Measurements from ENCODE around the gene BNC1. TPM values are rescaled to one million over a fixed set of nuclear protein-coding genes. Genes with fewer than 3 reads are reported as not detected.
"Not testable (repeated sequence)": the region's sequence is repeated elsewhere in the genome, so short reads cannot be mapped to it uniquely, and the experiment has no call there.

Gene BNC1
- total RNA-seq, 1 donor from 2014 or later = 0.11 TPM

DNA sequence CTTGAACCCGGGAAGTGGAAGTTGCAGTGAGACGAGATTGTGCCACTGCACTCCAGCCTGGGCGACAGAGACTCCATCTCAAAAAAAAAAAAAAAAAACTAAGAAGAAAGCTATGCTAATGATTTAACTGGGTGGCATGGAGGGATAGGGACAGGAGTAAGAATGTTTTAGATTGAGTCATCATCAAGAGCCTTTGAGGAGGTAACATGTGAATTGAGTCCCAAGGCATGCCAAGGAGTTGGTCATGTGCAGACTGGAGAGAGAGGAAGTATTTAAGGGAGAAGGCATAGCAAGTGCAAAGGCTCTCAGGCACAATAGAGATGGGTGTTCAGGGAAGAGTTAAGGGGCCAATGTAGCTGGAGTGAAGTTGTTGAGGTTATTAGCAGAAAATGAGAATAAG, 9.1 kb downstream of the BNC1 start:
- H3K4me1 ChIP-seq = no peaks in the 10 kb centered on the region
- H3K27me3 ChIP-seq (ENCODE audit: low read depth) = peaks cover 80% of the 10 kb centered on the region
- H3K27ac ChIP-seq (replicated peaks) = no peak overlapping the region
- H3K36me3 ChIP-seq = no peaks in the 10 kb centered on the region
- TF ChIP-seq, protein P1, sequence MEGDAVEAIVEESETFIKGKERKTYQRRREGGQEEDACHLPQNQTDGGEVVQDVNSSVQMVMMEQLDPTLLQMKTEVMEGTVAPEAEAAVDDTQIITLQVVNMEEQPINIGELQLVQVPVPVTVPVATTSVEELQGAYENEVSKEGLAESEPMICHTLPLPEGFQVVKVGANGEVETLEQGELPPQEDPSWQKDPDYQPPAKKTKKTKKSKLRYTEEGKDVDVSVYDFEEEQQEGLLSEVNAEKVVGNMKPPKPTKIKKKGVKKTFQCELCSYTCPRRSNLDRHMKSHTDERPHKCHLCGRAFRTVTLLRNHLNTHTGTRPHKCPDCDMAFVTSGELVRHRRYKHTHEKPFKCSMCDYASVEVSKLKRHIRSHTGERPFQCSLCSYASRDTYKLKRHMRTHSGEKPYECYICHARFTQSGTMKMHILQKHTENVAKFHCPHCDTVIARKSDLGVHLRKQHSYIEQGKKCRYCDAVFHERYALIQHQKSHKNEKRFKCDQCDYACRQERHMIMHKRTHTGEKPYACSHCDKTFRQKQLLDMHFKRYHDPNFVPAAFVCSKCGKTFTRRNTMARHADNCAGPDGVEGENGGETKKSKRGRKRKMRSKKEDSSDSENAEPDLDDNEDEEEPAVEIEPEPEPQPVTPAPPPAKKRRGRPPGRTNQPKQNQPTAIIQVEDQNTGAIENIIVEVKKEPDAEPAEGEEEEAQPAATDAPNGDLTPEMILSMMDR (IDR thresholded peaks at IDR 0.05; ENCODE audit: borderline replicate concordance) = no peak
- intact Hi-C loops (cut with micrococcal nuclease) = no loop called here
- H3K4me3 ChIP-seq = no peak overlapping the region
- no peaks in the 10 kb centered on the region for H3K9me3 ChIP-seq (replicated peaks)
- DNase-seq = no peak

DNA sequence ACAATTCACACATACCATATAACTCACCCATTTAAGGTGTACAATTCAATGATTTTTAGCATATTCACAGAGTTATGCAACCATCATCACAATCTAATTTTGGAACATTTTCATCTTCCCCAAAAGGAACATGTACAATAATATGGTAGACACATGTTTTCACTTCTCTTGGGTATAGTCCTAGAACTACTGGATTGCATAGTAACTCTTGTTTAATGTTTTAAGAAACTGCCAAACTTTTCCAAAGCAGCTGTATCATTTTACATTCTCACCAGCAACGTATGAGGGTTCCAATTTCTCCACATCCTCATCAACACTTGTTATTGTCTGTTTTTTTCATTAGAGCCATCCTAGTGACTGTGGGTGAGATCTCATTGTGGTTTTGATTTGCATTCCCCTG, 14.3 kb downstream of the BNC1 start:
- H3K27me3 ChIP-seq (ENCODE audit: low read depth) = peaks cover 37% of the 10 kb centered on the region
- no peaks in the 10 kb centered on the region for H3K4me1 ChIP-seq
- intact Hi-C loops (cut with micrococcal nuclease) = no loop called here
- no peak overlapping the region for H3K4me3 ChIP-seq
- TF ChIP-seq, protein P1 (IDR thresholded peaks at IDR 0.05; ENCODE audit: borderline replicate concordance) = no peak
- no peaks in the 10 kb centered on the region for H3K9me3 ChIP-seq (replicated peaks)
- no peaks in the 10 kb centered on the region for H3K36me3 ChIP-seq
- no peak for DNase-seq
- H3K27ac ChIP-seq (replicated peaks) = no peak overlapping the region

DNA sequence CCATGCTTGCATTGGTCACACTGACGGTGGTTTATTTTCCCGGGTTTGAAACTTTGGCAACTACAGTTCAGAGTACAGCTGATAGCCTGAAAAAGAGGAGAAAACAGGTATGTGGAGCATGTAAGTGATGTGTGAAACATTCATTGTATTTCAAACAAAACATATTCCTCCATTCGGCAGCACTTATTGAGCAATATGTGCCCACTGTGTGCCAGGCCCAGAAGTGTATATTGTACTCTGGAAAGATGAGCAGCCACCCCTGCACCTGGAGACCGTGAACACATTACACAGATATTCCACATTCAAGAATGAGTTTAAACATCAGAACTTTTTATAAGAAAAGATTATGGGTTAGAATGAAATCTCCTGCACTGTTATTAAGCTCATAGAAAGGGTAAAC, 16.3 kb downstream of the BNC1 start:
- Histone ChIP-seq H3K4me1 (no peaks in the 10 kb centered on the region), H3K27ac (replicated peaks) (no peak overlapping the region), H3K4me3 (no peak overlapping the region), H3K27me3 (ENCODE audit: low read depth) (peaks cover 23% of the 10 kb centered on the region), H3K36me3 (no peaks in the 10 kb centered on the region), H3K9me3 (replicated peaks) (no peaks in the 10 kb centered on the region)
- intact Hi-C loops (cut with micrococcal nuclease) = no loop called here
- no peak for DNase-seq
- TF ChIP-seq, protein P1 (IDR thresholded peaks at IDR 0.05; ENCODE audit: borderline replicate concordance) = no peak

DNA sequence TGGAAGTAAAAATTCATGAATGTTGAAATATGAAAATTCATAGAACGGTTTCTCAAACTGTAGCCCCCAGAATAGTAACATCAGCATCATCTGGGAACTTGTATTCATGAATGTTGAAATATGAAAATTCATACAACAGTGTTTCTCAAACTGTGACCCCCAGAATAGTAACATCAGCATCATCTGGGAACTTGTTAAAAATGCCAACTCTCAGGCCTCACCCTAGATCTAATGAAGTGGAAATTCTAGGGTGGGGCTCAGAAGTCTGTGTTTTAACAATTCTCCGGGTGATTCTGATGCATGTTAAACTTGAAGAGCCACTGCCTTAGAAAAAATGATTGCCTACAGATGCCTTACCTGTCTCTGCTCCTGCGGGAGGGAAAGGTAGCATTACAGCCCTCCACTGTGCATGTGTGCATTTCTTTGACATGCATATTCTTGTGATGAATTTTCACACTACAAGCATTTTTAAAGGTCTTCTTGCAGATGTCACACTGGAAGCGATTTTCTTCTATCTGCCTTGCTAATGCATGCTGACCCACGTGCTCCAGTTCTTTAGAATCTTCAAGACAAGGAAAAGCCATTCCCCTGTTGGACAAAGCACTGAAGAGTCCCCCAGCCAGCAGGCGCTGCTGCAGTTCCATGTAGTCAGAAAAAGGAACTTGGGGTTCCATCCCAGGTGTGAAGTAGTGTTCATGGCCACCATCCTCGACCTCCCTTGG, 21.7 kb downstream of the BNC1 start:
- no peaks in the 10 kb centered on the region for H3K36me3 ChIP-seq
- TF ChIP-seq, protein P1 (IDR thresholded peaks at IDR 0.05; ENCODE audit: borderline replicate concordance) = no peak
- H3K4me3 ChIP-seq = no peak overlapping the region
- H3K4me1 ChIP-seq = no peaks in the 10 kb centered on the region
- peaks cover 12% of the 10 kb centered on the region for H3K27me3 ChIP-seq (ENCODE audit: low read depth)
- H3K9me3 ChIP-seq (replicated peaks) = no peaks in the 10 kb centered on the region
- no peak overlapping the region for H3K27ac ChIP-seq (replicated peaks)
- intact Hi-C loops (cut with micrococcal nuclease) = no loop called here
- no peak for DNase-seq

DNA sequence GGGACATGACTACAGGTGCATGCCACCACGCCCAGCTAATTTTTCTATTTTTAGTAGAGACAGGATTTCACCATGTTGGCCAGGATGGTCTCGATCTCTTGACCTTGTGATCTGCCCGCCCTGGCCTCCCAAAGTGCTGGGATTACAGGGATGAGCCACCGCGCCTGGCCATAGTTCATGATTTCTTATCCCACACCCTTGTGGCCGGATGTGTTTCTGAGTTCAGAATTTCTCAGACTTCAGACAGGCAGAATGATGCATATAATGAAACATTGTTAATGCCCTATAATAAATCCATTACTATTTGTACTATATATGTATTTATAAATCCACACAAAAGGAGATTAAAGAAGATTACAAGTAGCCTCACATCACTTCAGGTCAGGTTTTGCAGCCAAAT, 22.3 kb downstream of the BNC1 start:
- DNase-seq; H3K36me3 ChIP-seq; H3K4me3 ChIP-seq; H3K9me3 ChIP-seq (replicated peaks); intact Hi-C loops (cut with micrococcal nuclease); H3K27ac ChIP-seq (replicated peaks); H3K4me1 ChIP-seq: not testable (repeated sequence)
- H3K27me3 ChIP-seq (ENCODE audit: low read depth) = peaks cover 15% of the 10 kb centered on the region

DNA sequence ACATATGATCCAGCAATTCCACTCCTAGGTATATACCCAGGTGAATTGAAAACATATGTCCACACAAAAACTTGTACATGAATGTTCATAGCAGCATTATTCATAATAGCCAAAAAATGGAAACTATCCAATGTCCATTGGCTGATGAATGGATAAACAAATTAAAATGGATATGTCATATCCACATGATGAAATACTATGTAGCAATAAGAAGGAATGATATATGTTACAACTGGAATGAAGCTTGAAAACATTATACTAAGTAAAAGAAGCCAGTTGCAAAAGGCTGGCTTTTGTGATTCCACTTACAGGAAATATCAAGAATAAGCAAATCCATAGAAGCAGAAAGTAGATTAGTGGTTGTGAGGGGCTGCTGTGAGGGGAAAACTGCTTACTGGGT, 33.7 kb downstream of the BNC1 start:
- TF ChIP-seq, protein P1 (IDR thresholded peaks at IDR 0.05; ENCODE audit: borderline replicate concordance) = no peak
- H3K27me3 ChIP-seq (ENCODE audit: low read depth) = peaks cover 77% of the 10 kb centered on the region

More for the DNA sequence above, 33.7 kb downstream of the BNC1 start:
- intact Hi-C loops (cut with micrococcal nuclease) = loop anchor here (5.0 kb wide), 1 partner anchor 132 kb away; no protein-coding TSS in a partner anchor
- Histone ChIP-seq H3K36me3 (no peaks in the 10 kb centered on the region), H3K4me3 (no peak overlapping the region), H3K27ac (replicated peaks) (no peak overlapping the region), H3K9me3 (replicated peaks) (no peaks in the 10 kb centered on the region), H3K4me1 (no peaks in the 10 kb centered on the region)
- DNase-seq = no peak
